WERI-Rb-1 (cell line): Measurements from ENCODE around the gene IGSF23.
"Not testable (repeated sequence)": the region's sequence is repeated elsewhere in the genome, so short reads cannot be mapped to it uniquely, and the experiment has no call there.

Experiments used
- DNase-seq: peaks from one replicate; pipeline ENCODE4 v3.0.0-alpha.2; 2020
- H3K27ac ChIP-seq: fragments of 250-450 bp; sonication (Bioruptor Pico); 2 replicates; pipeline ENCODE4 v1.5.1; 2020; ENCODE audit warnings: mild to moderate bottlenecking, moderate library complexity
- H3K27me3 ChIP-seq: fragments of 250-450 bp; sonication (Bioruptor Pico); 2 replicates; pipeline ENCODE4 v1.5.1; 2021; ENCODE audit warnings: mild to moderate bottlenecking, low read depth, moderate library complexity; ENCODE audit not compliant: insufficient read depth, severe bottlenecking
- H3K36me3 ChIP-seq: fragments of 250-450 bp; sonication (Bioruptor Pico); 2 replicates; pipeline ENCODE4 v1.5.1; 2020; ENCODE audit warnings: mild to moderate bottlenecking, moderate library complexity
- H3K4me3 ChIP-seq: 2 replicates; pipeline ENCODE4 v1.5.1; 2011; ENCODE audit warnings: low read depth, mild to moderate bottlenecking, control low read depth, low read length
- H3K9me3 ChIP-seq: fragments of 250-450 bp; sonication (Bioruptor Pico); 2 replicates; pipeline ENCODE4 v1.5.1; 2021; ENCODE audit warnings: mild to moderate bottlenecking, moderate library complexity; ENCODE audit not compliant: severe bottlenecking
- CTCF ChIP-seq: IDR thresholded peaks from 2 replicates; pipeline ENCODE4 v1.5.1; 2011; ENCODE audit warnings: low read depth, mild to moderate bottlenecking, control low read depth, inconsistent platforms, low read length

Gene IGSF23

GRCh38 chr19:44618640-44619357, 5.4 kb downstream of the IGSF23 start:
- no peak for TF ChIP-seq CTCF
- Histone ChIP-seq H3K9me3 (no peaks in the 10 kb centered on the region), H3K36me3 (no peaks in the 10 kb centered on the region), H3K4me3 (no peak overlapping the region), H3K27me3 (no peaks in the 10 kb centered on the region), H3K27ac (no peak overlapping the region)
- DNase-seq: no peak

- Histone ChIP-seq H3K4me3 (no peak overlapping the region), H3K27me3 (no peaks in the 10 kb centered on the region), H3K9me3 (no peaks in the 10 kb centered on the region), H3K27ac (no peak overlapping the region), H3K36me3 (no peaks in the 10 kb centered on the region)
- TF ChIP-seq CTCF: no peak
- no peak for DNase-seq
These were observed 7.3 kb downstream of the IGSF23 start for GRCh38 chr19:44620667-44621066.

GRCh38 chr19:44621367-44621766, 8.0 kb downstream of the IGSF23 start:
- Histone ChIP-seq H3K27me3 (no peaks in the 10 kb centered on the region), H3K4me3 (no peak overlapping the region), H3K36me3 (no peaks in the 10 kb centered on the region), H3K27ac (no peak overlapping the region), H3K9me3 (no peaks in the 10 kb centered on the region)
- no peak for TF ChIP-seq CTCF
- no peak for DNase-seq

- no peak for TF ChIP-seq CTCF
- no peak for DNase-seq
- no peak overlapping the region for H3K27ac ChIP-seq
These were observed 9.7 kb downstream of the IGSF23 start for GRCh38 chr19:44623080-44623479.

GRCh38 chr19:44623626-44624025, 10.3 kb downstream of the IGSF23 start:
- H3K36me3 ChIP-seq: no peaks in the 10 kb centered on the region
- no peaks in the 10 kb centered on the region for H3K27me3 ChIP-seq
- no peak overlapping the region for H3K4me3 ChIP-seq
- H3K27ac ChIP-seq: no peak overlapping the region
- H3K9me3 ChIP-seq: no peaks in the 10 kb centered on the region
- DNase-seq: no peak
- TF ChIP-seq CTCF: no peak

More at GRCh38 chr19:44623080-44623479, 9.7 kb downstream of the IGSF23 start:
- Histone ChIP-seq H3K9me3 (no peaks in the 10 kb centered on the region), H3K4me3 (no peak overlapping the region), H3K36me3 (no peaks in the 10 kb centered on the region), H3K27me3 (no peaks in the 10 kb centered on the region)

- Histone ChIP-seq H3K27ac (no peak overlapping the region), H3K4me3 (no peak overlapping the region), H3K36me3 (no peaks in the 10 kb centered on the region), H3K27me3 (no peaks in the 10 kb centered on the region), H3K9me3 (no peaks in the 10 kb centered on the region)
- TF ChIP-seq CTCF: no peak
- DNase-seq: no peak
These were observed 11.5 kb downstream of the IGSF23 start for GRCh38 chr19:44624840-44625354.

GRCh38 chr19:44625637-44626036, 12.3 kb downstream of the IGSF23 start:
- H3K27ac ChIP-seq, H3K27me3 ChIP-seq, H3K4me3 ChIP-seq, H3K9me3 ChIP-seq, DNase-seq, H3K36me3 ChIP-seq: not testable (repeated sequence)
